ENCODE data around the gene TIA1.
"Not testable (repeated sequence)": the region's sequence is repeated elsewhere in the genome, so short reads cannot be mapped to it uniquely, and the experiment has no call there.

Gene TIA1

GRCh38 chr2:70214365-70214764 lies 34.1 kb downstream of the TIA1 start:
- DNase-seq, result no peak

- no peak for DNase-seq
Observed at GRCh38 chr2:70212298-70212932, 36.0 kb downstream of the TIA1 start.

- no peak for DNase-seq
Observed at GRCh38 chr2:70211595-70211994, 36.8 kb downstream of the TIA1 start.

- DNase-seq, result no peak
Observed at GRCh38 chr2:70204452-70204851, 44.0 kb downstream of the TIA1 start.

GRCh38 chr2:70203086-70203485 lies 45.3 kb downstream of the TIA1 start:
- DNase-seq, result no peak

- DNase-seq, result no peak
Observed at GRCh38 chr2:70202236-70202806, 46.1 kb downstream of the TIA1 start.

GRCh38 chr2:70201831-70202230 lies 46.6 kb downstream of the TIA1 start:
- no peak for DNase-seq

GRCh38 chr2:70201225-70201768 lies 47.1 kb downstream of the TIA1 start:
- no peak for DNase-seq

GRCh38 chr2:70199320-70199864 lies 49.0 kb downstream of the TIA1 start:
- no peak for DNase-seq

- no peak for DNase-seq
Observed at GRCh38 chr2:70192516-70192915, 55.9 kb downstream of the TIA1 start.

- DNase-seq, result no peak
Observed at GRCh38 chr2:70191244-70191735, 57.1 kb downstream of the TIA1 start.

- peak; percentile 94 to 96 for DNase-seq
Observed at GRCh38 chr2:70190418-70191243, 57.8 kb downstream of the TIA1 start, which contains the start of gene C2orf42. Gene C2orf42, minus strand, starts transcription at chr2:70191019. Its CDS starts 9,034 bp downstream, at chr2:70181985.

- no peak for DNase-seq
Observed at GRCh38 chr2:70188460-70188859, 60.0 kb downstream of the TIA1 start.

- not testable (repeated sequence) for DNase-seq
Observed at GRCh38 chr2:70187170-70187569, 61.3 kb downstream of the TIA1 start.

GRCh38 chr2:70182689-70183088 lies 65.7 kb downstream of the TIA1 start:
- DNase-seq, result no peak

- no peak for DNase-seq
Observed at GRCh38 chr2:70181363-70181956, 67.0 kb downstream of the TIA1 start.

GRCh38 chr2:70173520-70173919 lies 74.9 kb downstream of the TIA1 start:
- no peak for DNase-seq

- DNase-seq, result not testable (repeated sequence)
Observed at GRCh38 chr2:70169654-70170245, 78.7 kb downstream of the TIA1 start.

GRCh38 chr2:70161069-70161534 lies 87.3 kb downstream of the TIA1 start:
- no peak for DNase-seq

GRCh38 chr2:70160545-70160944 lies 87.9 kb downstream of the TIA1 start:
- no peak for DNase-seq
